Measurements from ENCODE around the gene MYBPC3.
A peak's percentile ranks its signal among the peaks of the same experiment; 100 is the strongest.

MYBPC3 gene

GRCh38 chr11:47383071-47383470 is 30.6 kb upstream of the MYBPC3 start:
- no peak for DNase-seq

DNA sequence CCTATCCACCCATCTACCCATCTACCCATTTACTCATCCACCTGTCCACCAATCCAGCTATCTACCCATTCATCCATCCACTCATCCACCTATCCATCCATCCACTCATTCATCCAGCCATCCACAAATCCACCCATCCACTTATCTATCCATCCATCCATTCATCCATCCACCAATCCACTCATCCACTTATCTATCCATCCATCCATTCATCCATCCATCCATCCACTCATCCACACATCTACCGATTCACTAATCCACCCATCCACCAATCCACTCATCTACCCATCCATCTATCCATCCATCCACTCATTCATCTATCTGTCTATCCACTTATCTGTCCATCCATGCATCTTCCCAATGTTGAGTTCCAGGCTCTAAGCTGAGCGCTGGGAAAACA is 27.6 kb upstream of the MYBPC3 start:
- no peak for DNase-seq

- no peak for DNase-seq
Observed at GRCh38 chr11:47379317-47379716, 26.8 kb upstream of the MYBPC3 start.

DNA sequence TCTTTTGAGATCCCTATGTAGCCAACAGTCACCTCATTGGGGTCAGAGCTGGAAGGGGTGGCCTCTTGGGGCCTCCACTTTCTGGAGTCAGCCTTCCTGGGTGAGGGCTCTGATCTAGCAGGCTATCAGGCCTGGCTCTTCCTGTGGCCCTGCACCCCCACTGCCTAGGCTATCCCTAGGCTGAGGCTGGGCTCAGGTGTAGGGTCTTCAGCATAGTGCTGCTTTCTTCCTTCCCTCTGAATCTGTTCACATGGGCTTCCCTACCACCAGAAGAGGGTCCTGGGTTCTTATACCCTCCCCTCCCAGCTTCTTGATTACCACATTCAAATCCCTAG is 26.3 kb upstream of the MYBPC3 start:
- no peak for DNase-seq

GRCh38 chr11:47378010-47378835 is 25.7 kb upstream of the MYBPC3 start, which contains the start of gene SPI1:
SPI1 (minus strand) TSS chr11:47378547; CDS start chr11:47378353, 194 bp downstream.
- no peak for DNase-seq

DNA sequence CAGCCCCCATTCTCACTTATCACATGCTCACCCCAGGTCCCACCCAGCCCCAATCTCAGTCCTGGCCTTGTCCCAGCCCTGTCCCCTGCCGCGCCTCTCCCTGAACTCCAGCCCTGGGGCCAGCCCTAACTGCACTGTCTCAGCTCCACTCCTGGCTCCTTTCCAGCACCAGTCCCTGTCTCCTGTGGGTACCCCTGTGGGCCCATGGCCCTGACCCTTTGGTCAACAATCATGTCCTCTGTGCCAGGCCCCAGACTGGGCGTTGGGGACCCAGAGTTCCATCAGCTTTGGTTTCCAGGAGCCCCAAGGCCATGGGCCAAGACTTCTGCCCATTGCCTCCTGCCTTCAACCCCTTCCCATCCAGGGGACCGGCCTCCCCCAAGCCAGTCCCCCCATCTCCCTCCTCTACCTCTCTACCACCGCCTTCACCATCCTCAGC is 25.1 kb upstream of the MYBPC3 start:
- no peak for DNase-seq

DNA sequence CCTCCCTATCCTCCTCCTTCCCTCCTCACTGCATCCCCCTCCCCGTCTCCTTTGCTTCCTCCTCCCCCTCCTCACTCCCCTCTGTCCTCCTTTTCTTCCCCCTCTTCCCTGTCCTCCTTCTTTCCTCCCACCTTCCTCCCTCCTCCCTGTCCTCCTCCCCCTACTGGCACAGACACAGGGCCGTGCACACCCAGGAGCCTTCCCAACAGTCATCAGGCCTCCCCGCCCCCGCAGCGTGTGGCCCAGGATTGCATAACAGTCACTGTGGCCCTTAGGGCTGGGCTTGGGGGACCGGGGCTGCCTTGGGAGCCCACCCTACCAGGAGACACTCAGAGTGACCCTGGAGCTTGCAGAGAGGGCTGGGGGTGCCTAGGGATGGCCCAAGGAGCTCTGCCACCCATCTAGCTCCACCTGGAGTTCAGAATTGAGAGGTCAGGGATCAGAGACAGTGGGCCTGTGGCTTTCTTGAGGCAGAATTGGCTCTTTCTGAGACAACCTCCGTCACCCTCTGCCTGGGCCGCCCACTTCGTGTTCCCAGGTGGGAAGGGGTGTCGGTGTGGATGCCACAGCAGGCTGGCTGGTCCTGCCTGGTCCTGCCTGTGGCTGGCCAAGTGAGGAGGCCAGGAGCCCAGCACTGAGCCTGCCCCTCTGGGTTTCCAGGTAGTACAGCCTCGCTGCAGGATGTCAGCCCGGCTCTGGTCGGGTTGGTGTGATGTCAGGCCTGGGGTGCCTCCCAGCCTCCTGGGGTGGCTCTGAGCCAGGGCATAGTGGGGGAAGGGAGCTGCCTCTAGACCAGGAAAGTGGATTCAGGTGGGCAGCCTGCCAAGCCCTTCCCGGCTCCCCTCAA is 24.2 kb upstream of the MYBPC3 start:
- DNase-seq = no peak

DNA sequence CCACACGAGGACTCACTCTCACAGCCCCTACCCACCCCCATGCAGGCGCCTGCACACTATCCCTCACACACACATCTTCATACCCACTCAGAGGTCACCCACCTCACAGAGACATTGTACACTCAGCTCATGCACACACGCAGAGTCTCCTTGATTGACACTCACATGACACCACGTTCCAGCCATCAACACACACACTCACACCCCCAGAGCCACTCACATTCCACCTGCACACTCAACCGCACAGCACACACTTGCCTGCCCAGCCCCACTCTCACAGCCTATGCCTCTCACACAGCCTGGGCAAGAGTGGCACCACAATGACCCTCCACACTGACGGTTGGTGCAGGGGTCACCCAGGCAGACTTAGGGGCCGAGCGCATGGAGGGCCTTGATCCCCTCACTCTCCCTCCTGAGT is 23.6 kb upstream of the MYBPC3 start:
- DNase-seq = no peak

DNA sequence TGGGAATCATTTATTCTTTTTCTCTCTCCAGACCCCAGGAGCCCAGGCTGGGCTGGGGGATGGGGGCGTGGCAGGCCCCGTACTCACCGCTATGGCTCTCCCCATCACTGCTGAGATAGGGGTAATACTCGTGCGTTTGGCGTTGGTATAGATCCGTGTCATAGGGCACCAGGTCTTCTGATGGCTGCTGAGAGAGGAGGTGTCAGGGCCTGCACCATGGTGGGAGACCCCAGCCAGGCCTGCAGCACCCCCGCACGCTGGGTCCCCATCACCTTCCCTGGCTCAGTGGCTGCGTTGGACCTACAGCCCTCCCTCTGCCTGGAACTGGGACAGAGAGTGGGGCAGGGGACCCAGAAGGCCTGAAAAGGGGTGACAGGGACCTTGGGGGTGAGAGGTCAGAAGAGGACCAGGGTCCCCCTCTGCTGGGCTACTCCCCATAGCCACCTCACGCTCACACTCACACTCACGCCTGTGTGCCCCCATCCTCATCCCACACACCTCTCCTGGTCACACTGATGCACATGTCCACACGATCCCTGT is 23.1 kb upstream of the MYBPC3 start:
- DNase-seq = no peak

- DNase-seq = no peak
Observed at GRCh38 chr11:47375020-47375419, 22.5 kb upstream of the MYBPC3 start.

GRCh38 chr11:47374720-47375019 is 22.2 kb upstream of the MYBPC3 start:
- no peak for DNase-seq

DNA sequence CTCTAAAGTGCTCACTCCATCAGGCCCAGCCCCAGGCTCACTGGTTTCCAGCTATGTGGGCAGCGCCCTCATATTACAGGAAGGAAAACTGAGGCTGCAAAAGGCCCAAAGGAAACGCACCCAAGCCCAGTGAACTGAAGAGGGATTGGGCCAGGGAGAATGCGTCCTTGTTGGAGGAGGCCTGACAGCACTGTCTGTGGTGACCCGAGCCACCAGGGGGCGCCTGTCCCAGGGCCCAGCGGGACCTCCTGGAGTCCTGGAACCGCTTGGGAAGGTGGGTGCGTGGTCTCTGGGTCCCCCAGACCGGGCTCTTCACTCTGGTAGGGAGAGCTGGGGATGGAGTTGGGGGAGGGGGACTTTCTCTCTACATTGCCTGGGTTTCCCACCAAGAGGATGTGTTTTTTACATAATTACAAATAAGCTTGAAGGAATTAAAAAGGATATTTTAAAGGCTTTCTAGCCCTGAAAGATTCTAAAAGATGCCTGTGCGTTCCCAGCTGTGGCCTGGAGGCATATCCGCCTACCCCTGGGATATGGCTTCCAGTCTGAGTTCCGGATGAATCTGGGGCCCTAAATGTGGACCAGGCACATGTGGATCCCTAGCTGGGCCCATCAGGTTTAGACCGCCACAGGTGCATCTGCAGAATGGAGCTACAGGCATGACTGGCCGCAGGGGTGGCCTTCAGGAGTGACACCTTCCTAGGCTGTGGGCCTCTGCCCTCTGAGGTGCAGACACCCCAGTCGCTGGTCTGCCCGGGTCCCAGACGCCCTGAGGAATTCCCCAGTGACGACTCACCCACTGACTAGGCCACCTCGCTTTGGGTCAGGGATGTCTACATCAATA is 21.6 kb upstream of the MYBPC3 start:
- peak; percentile 65 for DNase-seq

DNA sequence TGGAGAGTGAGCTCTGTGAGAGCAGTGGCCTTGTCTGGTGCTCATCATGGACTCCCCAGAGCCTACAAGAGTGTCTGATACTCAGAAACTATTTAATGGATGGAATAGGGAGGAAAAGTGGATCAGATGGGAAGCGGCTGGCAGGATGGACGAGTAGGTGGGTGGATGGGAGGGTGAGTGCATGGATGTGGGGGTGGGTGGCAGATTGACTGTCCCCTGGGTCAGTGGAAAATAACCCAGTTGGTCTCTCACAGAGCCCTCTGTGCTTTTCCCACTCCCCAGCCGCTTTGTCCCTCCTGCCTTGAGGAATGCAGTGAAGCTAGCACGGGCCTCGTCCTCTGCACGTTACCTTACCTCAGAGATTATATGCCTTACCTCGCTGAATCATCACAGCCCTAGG is 19.9 kb upstream of the MYBPC3 start:
- DNase-seq = no peak

GRCh38 chr11:47369676-47370075 is 17.2 kb upstream of the MYBPC3 start:
- no peak for DNase-seq

DNA sequence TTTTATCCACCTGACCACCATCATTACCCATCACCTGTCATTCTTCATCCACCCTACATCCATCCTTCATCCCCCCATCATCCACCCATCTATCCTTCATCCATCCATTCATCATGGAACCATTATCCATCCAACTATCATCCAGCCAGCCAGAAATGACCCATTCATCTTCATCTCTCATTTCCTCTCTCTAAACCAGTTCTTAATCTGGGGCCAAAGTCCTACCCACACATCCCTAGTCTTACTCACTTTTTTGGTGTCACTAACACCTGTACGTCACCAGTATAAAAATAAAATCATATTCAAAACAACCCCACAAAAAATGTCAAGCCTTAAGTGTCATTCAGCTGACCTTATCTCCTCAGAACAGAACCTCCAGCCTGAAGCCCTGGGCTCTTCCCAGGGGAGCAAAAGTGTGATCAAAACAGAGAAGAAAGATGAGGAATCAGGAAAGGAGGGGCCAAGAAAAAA is 13.6 kb upstream of the MYBPC3 start:
- no peak for DNase-seq

DNA sequence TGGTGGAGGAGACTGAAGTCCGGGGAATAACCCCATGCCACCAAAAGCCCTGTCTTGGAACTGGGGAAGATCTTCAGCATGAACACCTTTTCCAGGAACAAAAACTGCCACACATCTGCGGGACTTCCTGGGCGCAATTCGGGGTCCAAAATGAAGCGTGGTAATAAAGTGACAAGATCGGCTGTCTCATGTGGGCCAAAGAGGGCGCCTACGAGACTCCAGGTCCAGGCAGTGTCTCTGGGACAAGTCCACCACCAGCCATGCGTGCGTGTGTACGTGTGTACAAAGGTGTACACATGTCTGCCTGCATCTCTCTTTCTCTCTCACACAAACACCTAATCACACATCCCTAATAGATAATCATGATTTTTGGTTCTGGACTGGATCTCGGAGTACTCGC is 8.9 kb upstream of the MYBPC3 start:
- DNase-seq = no peak

DNA sequence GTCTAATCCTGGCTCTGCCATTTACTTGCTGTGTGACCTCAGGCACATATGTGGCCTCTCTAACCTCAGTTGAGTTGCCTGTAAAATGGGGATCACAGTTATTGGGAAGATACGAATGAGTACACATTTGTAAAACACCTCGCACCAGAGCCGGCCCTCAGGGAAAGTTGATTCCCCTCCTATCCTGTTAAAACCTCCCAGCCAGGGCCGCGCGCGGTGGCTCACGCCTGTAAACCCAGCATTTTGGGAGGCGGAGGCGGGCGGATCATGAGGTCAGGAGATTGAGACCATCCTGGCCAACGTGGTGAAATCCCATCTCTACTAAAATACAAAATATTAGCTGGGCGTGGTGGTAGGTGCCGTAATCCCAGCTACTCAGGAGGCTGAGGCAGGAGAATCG is 7.8 kb upstream of the MYBPC3 start:
- DNase-seq = no peak

DNA sequence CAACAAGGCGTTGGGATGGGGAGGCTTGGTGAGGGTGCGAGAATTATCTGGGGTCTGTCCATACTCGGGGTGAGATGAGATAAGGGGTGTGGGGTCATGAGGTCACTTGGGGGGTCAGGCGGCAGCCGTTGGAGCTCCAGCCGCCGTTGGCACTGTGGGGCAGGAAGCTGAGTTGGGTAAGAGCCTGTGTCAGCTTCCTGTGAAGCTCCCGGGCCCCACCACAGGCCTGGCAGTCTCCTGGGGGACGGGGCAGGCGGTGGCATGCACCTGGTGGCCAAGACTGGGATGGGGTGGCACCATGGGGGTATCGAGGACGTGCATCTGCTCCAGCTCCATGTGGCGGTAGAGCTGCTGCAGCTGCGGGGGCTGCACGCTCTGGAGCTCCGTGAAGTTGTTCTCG is 7.1 kb upstream of the MYBPC3 start:
- no peak for DNase-seq

- no peak for DNase-seq
Observed at GRCh38 chr11:47359162-47359561, 6.7 kb upstream of the MYBPC3 start.

- DNase-seq = no peak
Observed at GRCh38 chr11:47358731-47359051, 6.2 kb upstream of the MYBPC3 start.

- no peak for DNase-seq
Observed at GRCh38 chr11:47357985-47358730, 5.7 kb upstream of the MYBPC3 start.

GRCh38 chr11:47356998-47357329 is 4.5 kb upstream of the MYBPC3 start:
- no peak for DNase-seq

All from fibroblast of skin of right quadriceps (primary cell).